Mucosa of descending colon (tissue), 3 donors: ENCODE data around the gene PDE4B. TPM values are rescaled to one million over a fixed set of nuclear protein-coding genes. Genes with fewer than 3 reads are reported as not detected.

ENCODE experiments used
- ATAC-seq: fragments of 200-7000 bp; cut with Tn5 transposase; one replicate; pipeline ENCODE4 v1.9.1; 2020; ENCODE audit warnings: mild to moderate bottlenecking, moderate library complexity
- DNase-seq, 3 donors: peaks; one replicate each; pipeline ENCODE4 v3.0.0-alpha.2; 2020
- H3K36me3 ChIP-seq: fragments of 200-600 bp; one replicate; pipeline ENCODE4 v1.8.0; 2021; ENCODE audit warnings: low read depth, mild to moderate bottlenecking
- H3K4me1 ChIP-seq: fragments of 200-600 bp; one replicate; pipeline ENCODE4 v1.8.0; 2021; ENCODE audit warnings: low read depth, mild to moderate bottlenecking
- H3K4me3 ChIP-seq: fragments of 200-600 bp; one replicate; pipeline ENCODE4 v1.8.0; 2021; ENCODE audit warnings: mild to moderate bottlenecking
- H3K9me3 ChIP-seq: fragments of 200-600 bp; one replicate; pipeline ENCODE4 v1.8.0; 2021; ENCODE audit warnings: mild to moderate bottlenecking
- intact Hi-C, 2 donors: fragments of 100-400 bp; cut with DNase I in 1 of 2; cut with micrococcal nuclease in 1 of 2; formaldehyde crosslinking; loops; one replicate each; pipeline versions ENCODE4 v1.11.0 to v1.11.1; 2022; cut with DNase I, micrococcal nuclease
- total RNA-seq, 3 donors: library from RNA; stranded (reverse); fragmentation: NEBNext Ultra II Directional in 2 of 3; extraction: Animal tissue kit (Norgen Biotek cat#: 25700) in 2 of 3; gene quantifications; one replicate each; pipeline versions ENCODE4 v1.2.1 to v1.2.4, GENCODE V29; 2021 to 2023
- TF ChIP-seq, protein P1 (sequence below): fragments of 200-600 bp; IDR thresholded peaks from one replicate; pipeline ENCODE4 v1.8.0; 2022; ENCODE audit warnings: antibody characterized with exemption, mild to moderate bottlenecking
- donor health status: DM: no; HTN: no; CAD: no; lungs with moderate emphysema.
- donor health status: DM: no; HTN: no; CAD: no.
- donor health status: DM: no; HTN: yes; CAD: no.

PDE4B gene
- total RNA-seq, 3 donors from 2014 or later, result 3.4 to 6.6 (median 4.9) TPM

DNA sequence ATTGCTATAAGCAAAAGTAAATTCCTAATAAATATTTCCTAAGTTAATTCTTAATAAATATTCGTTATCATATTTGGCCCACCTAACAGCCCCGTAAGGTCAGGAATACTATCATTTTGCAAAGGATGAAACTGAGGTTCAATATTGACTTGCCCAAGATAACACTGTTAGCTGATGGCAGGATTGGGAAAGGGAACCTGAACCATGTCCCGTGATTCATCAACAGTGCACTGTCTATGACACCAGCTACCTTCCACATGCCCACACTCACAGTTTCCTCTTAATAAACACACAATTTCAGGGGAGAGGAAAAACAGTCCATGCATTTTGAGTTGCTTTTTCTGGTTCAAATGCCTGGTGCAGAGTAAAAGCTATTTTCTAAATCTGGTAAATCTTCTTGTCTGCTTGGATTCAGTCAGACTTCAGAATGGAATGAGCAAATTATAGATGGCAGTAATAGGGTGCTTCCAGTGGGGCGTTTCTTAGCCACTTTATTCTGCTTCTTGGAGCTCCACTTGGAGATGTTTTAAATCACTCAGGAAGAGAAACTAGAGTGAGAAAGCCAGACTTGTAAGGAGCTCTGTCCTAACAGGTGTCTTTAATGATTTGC is 354.6 kb downstream of the PDE4B start:
- TF ChIP-seq, protein P1, sequence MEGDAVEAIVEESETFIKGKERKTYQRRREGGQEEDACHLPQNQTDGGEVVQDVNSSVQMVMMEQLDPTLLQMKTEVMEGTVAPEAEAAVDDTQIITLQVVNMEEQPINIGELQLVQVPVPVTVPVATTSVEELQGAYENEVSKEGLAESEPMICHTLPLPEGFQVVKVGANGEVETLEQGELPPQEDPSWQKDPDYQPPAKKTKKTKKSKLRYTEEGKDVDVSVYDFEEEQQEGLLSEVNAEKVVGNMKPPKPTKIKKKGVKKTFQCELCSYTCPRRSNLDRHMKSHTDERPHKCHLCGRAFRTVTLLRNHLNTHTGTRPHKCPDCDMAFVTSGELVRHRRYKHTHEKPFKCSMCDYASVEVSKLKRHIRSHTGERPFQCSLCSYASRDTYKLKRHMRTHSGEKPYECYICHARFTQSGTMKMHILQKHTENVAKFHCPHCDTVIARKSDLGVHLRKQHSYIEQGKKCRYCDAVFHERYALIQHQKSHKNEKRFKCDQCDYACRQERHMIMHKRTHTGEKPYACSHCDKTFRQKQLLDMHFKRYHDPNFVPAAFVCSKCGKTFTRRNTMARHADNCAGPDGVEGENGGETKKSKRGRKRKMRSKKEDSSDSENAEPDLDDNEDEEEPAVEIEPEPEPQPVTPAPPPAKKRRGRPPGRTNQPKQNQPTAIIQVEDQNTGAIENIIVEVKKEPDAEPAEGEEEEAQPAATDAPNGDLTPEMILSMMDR, result no peak
- H3K4me3 ChIP-seq, result no peak overlapping the region

DNA sequence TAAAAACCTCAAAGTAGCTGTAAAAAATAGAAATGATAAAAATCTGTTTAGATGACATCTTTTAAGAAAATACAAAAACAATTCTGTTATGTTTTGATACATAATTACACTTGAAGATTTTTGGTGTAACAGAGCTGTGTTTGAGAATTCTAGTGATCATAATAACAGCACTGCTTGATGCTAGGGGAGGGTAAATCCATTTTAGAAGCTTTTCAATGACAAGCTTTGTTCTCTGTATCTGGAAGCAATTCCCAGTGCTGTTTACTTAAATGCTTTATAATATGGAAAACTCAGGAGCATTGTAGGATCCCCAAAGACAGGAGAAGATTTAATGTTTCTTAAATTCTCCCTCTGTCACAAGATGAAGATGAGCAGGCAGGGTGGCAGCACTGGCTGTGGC is 359.3 kb downstream of the PDE4B start:
- DNase-seq, result no peak
- no peaks in the 10 kb centered on the region for H3K36me3 ChIP-seq
- ATAC-seq, result no peak
- intact Hi-C loops, result no loop called here
- H3K9me3 ChIP-seq, result no peaks in the 10 kb centered on the region
- no peaks in the 10 kb centered on the region for H3K4me1 ChIP-seq
- TF ChIP-seq, protein P1, result no peak
- H3K4me3 ChIP-seq, result no peak overlapping the region

More for the DNA sequence above, 354.6 kb downstream of the PDE4B start:
- intact Hi-C loops, result no loop called here
- H3K36me3 ChIP-seq, result no peaks in the 10 kb centered on the region
- DNase-seq, result no peak
- H3K9me3 ChIP-seq, result no peaks in the 10 kb centered on the region
- H3K4me1 ChIP-seq, result no peaks in the 10 kb centered on the region
- no peak for ATAC-seq

DNA sequence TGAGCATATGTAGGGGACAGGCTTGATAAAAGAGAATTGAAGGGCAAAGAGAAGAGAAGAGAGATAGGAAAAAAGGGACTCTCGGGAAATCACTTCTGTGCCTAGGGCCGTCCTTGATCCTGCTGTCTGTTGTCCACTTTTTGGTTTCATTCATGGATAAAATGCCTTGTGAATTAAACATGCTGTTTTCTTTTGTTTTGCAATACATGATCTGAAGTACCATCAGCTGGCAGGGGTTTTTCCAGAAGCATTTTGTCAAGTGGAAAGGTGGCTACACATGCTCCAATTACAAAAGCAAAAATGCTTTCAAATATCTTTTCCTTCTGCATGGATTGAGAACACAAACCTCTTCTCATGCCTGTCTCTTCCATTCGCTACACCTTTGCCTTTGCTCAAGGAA is 361.7 kb downstream of the PDE4B start:
- no peaks in the 10 kb centered on the region for H3K9me3 ChIP-seq
- H3K4me3 ChIP-seq, result no peak overlapping the region
- intact Hi-C loops, result no loop called here
- no peaks in the 10 kb centered on the region for H3K36me3 ChIP-seq
- no peak for ATAC-seq
- no peak for DNase-seq
- H3K4me1 ChIP-seq, result no peaks in the 10 kb centered on the region
- TF ChIP-seq, protein P1, result no peak

DNA sequence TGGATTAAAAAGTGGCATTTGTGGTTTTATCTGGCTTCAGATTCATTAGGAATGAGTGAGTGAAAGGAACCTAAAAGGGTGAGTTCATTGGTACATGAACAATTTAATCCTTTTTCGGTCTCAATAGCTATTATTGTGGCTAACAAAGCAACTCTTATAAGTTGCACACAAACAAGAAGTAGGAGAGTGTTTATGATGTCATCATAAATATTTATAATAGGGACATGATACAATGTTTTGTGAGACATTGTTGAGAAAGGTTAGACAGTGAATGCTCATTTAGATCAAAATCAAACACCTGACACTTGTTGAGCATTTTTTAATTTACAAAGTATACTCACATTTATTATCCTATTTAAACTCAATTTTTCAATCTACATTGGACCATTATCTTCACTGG is 363.4 kb downstream of the PDE4B start:
- DNase-seq (no peak), ATAC-seq (no peak)
- Histone ChIP-seq H3K4me1 (no peaks in the 10 kb centered on the region), H3K9me3 (no peaks in the 10 kb centered on the region), H3K36me3 (no peaks in the 10 kb centered on the region), H3K4me3 (no peak overlapping the region)
- TF ChIP-seq, protein P1, result no peak
- intact Hi-C loops, result no loop called here

DNA sequence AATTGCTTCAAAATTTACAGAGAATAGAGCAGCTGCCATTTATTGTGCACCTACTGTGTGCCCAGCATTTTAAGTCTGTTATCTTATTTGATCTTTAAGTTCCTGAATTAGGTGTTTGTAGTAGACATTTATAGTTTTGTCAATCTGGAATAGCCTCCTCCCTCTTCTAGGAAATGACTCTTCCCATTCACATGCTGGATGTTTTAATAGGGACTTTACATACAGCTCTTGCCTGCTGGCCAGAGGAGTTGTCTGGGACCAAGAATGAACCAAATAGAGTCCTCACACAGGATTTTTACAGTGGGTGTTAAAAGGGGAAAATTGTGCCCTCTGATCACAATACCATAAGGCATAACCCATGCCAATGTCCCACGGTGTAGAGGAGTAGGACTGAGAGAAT is 367.1 kb downstream of the PDE4B start:
- no peaks in the 10 kb centered on the region for H3K9me3 ChIP-seq
- no peak overlapping the region for H3K4me3 ChIP-seq
- no peaks in the 10 kb centered on the region for H3K36me3 ChIP-seq
- no peaks in the 10 kb centered on the region for H3K4me1 ChIP-seq
- intact Hi-C loops, result no loop called here
- ATAC-seq (no peak), DNase-seq (no peak)
- TF ChIP-seq, protein P1, result no peak

DNA sequence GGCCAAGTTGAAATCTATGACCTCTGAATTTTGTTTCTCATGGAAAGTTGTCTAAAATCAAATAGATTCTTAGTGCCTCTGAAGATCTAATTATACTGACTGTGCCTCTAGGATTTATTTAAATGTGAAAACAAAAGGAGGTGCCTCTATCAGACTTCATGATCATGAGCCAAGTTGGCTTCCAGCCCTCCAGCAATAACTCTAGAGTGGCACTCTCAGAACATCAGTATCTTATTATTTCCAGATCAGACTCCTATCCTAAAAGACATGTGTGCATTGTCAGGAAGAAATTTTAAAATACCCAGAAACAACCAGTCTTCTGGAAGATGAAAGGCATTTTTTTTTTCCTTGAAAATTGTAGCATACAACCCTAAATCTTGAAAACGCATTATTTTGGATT is 368.0 kb downstream of the PDE4B start:
- ATAC-seq (no peak), DNase-seq (no peak)
- TF ChIP-seq, protein P1, result no peak
- H3K4me3 ChIP-seq, result no peak overlapping the region
- intact Hi-C loops, result no loop called here
- H3K9me3 ChIP-seq, result no peaks in the 10 kb centered on the region
- H3K36me3 ChIP-seq, result no peaks in the 10 kb centered on the region
- no peaks in the 10 kb centered on the region for H3K4me1 ChIP-seq
